HCT116 (cell line): ENCODE results near the gene KIAA2012. TPM values are rescaled to one million over a fixed set of nuclear protein-coding genes. Genes with fewer than 3 reads are reported as not detected.

Experiments used
- ATAC-seq: fragments of 200-7000 bp; cut with Tn5 transposase; 2 replicates; pipeline ENCODE4 v1.9.1; 2020; ENCODE audit warnings: mild to moderate bottlenecking, moderate library complexity
- BruUV-seq: library from RNA; stranded (reverse); fragments of 400-500 nt; replicated peaks from 2 replicates; lab custom pipeline; 2021; lab: Mats Ljungman, UMichigan
- CTCF ChIA-PET: fragments of 300-600 bp; sonication (Branson Sonifier 250); formaldehyde crosslinking; loops from one replicate; lab custom pipeline; 2021; ENCODE audit warnings: antibody characterized with exemption; lab: Charles Lee
- POLR2A ChIA-PET: fragments of 300-600, 350-600 bp; sonication (Branson Sonifier 250); formaldehyde crosslinking; loops from one replicate; lab custom pipeline; 2021; ENCODE audit warnings: antibody characterized with exemption; lab: Charles Lee
- RAD21 ChIA-PET, 2 experiments: fragments of 300-600 bp; sonication (Branson Sonifier 250); formaldehyde crosslinking; loops; one replicate each; lab custom pipeline; 2023; ENCODE audit warnings: low total read pairs in 2 of 2; ENCODE audit not compliant: uncharacterized antibody in 2 of 2, unreplicated experiment in 2 of 2, low non-redundant PET in 1 of 2; lab: Charles Lee
- DNase-seq: peaks from one replicate; pipeline ENCODE4 v3.0.0-alpha.2; 2010; ENCODE audit warnings: low read depth, low spot score
- H2AFZ ChIP-seq: fragments of 200-600 bp; shearing (Covaris generic), sonication (generic); 2 replicates; pipeline ENCODE4 v1.6.1; 2017; ENCODE audit warnings: low read depth, mixed run types, mixed read lengths, antibody characterized with exemption, low read length; ENCODE audit not compliant: poor library complexity, severe bottlenecking
- H3K27ac ChIP-seq: 2 replicates; pipeline ENCODE4 v1.5.1; 2012; ENCODE audit warnings: low read depth, low read length
- H3K27me3 ChIP-seq: fragments of 200-600 bp; sonication (generic); 2 replicates; pipeline ENCODE4 v1.6.1; 2016; ENCODE audit warnings: mixed run types, low read length, mixed read lengths; ENCODE audit not compliant: insufficient read depth
- H3K36me3 ChIP-seq, 2 experiments: fragments of 200-500 bp in 1 of 2; fragments of 200-600 bp in 1 of 2; sonication (Bioruptor generic) in 1 of 2; sonication (generic) in 1 of 2; 2 replicates each; pipeline versions ENCODE4 v1.5.1 to v1.6.1; 2014 to 2016; ENCODE audit warnings: low read length in 2 of 2, inconsistent platforms in 1 of 2, mixed read lengths in 1 of 2, mixed run types in 1 of 2; ENCODE audit not compliant: insufficient read depth in 2 of 2, control insufficient read depth in 1 of 2
- H3K4me1 ChIP-seq, 2 experiments: fragments of 200-600 bp in 1 of 2; sonication (generic) in 1 of 2; 2 replicates each; pipeline versions ENCODE4 v1.5.1 to v1.6.1; 2012 to 2017; ENCODE audit warnings: low read length in 2 of 2, inconsistent platforms in 1 of 2, mild to moderate bottlenecking in 1 of 2, mixed read lengths in 1 of 2, mixed run types in 1 of 2, moderate library complexity in 1 of 2; ENCODE audit not compliant: insufficient read depth in 2 of 2, control insufficient read depth in 1 of 2
- H3K4me2 ChIP-seq: fragments of 200-600 bp; sonication (generic); 2 replicates; pipeline ENCODE4 v1.6.1; 2017; ENCODE audit warnings: mixed run types, low read length, mixed read lengths
- H3K4me3 ChIP-seq, 2 experiments: fragments of 200-600 bp in 1 of 2; sonication (generic) in 1 of 2; replicated peaks in 1 of 2; 2 replicates each; pipeline ENCODE4 v1.5.1; 2011 to 2016; ENCODE audit warnings: low read length in 2 of 2, control low read depth in 1 of 2, low read depth in 1 of 2, mild to moderate bottlenecking in 1 of 2, mixed read lengths in 1 of 2, mixed run types in 1 of 2
- H3K79me2 ChIP-seq: fragments of 200-600 bp; sonication (generic); 2 replicates; pipeline ENCODE4 v1.6.1; 2017; ENCODE audit warnings: mild to moderate bottlenecking, mixed run types, low read length, moderate library complexity, mixed read lengths; ENCODE audit not compliant: insufficient read depth
- H3K9ac ChIP-seq: fragments of 200-600 bp; sonication (generic); 2 replicates; pipeline ENCODE4 v1.6.1; 2016; ENCODE audit warnings: low read length, mixed read lengths
- H3K9me2 ChIP-seq: fragments of 200-600 bp; sonication (generic), shearing (Covaris generic); 2 replicates; pipeline ENCODE4 v1.6.1; 2017; ENCODE audit warnings: mixed run types, mild to moderate bottlenecking, moderate library complexity; ENCODE audit not compliant: insufficient read depth
- H3K9me3 ChIP-seq, 2 experiments: fragments of 200-500 bp in 1 of 2; fragments of 200-600 bp in 1 of 2; sonication (Bioruptor generic) in 1 of 2; sonication (generic) in 1 of 2; 2 replicates each; pipeline ENCODE4 v1.6.1; 2014 to 2017; ENCODE audit warnings: low read length in 2 of 2, mixed read lengths in 2 of 2, inconsistent platforms in 1 of 2, low read depth in 1 of 2, mild to moderate bottlenecking in 1 of 2, mixed run types in 1 of 2, moderate library complexity in 1 of 2; ENCODE audit not compliant: control insufficient read depth in 1 of 2, insufficient read depth in 1 of 2
- H4K20me1 ChIP-seq: fragments of 200-600 bp; sonication (generic), shearing (Covaris generic); 2 replicates; pipeline ENCODE4 v1.6.1; 2017; ENCODE audit warnings: mixed run types, mild to moderate bottlenecking, moderate library complexity; ENCODE audit not compliant: insufficient read depth
- ELF1 ChIP-seq: IDR thresholded peaks from 2 replicates; pipeline ENCODE4 v1.6.1; 2012; ENCODE audit warnings: low read depth, borderline replicate concordance
- MAX ChIP-seq: IDR thresholded peaks from 2 replicates; pipeline ENCODE4 v1.6.1; 2012
- POLR2A ChIP-seq: IDR thresholded peaks from 2 replicates; pipeline ENCODE4 v1.7.0; 2011; ENCODE audit warnings: borderline replicate concordance; ENCODE audit not compliant: insufficient read depth, insufficient read length; ENCODE audit errors: extremely low read depth
- RAD21 ChIP-seq: IDR thresholded peaks from 2 replicates; pipeline ENCODE4 v1.6.1; 2012; ENCODE audit warnings: low read depth, mild to moderate bottlenecking
- SIN3A ChIP-seq: IDR thresholded peaks from 2 replicates; pipeline ENCODE4 v1.6.1; 2012; ENCODE audit warnings: low read depth
- SP1 ChIP-seq: IDR thresholded peaks from 2 replicates; pipeline ENCODE4 v1.6.1; 2012; ENCODE audit warnings: low read depth
- SRF ChIP-seq: IDR thresholded peaks from 2 replicates; pipeline ENCODE4 v1.6.1; 2012; ENCODE audit warnings: low read depth
- TCF7L2 ChIP-seq: IDR thresholded peaks from 2 replicates; pipeline ENCODE4 v1.7.0; 2011; ENCODE audit warnings: borderline replicate concordance, inconsistent platforms; ENCODE audit not compliant: insufficient read depth, insufficient read length; ENCODE audit errors: extremely low read depth
- YY1 ChIP-seq: IDR thresholded peaks from 2 replicates; pipeline ENCODE4 v1.6.1; 2011; ENCODE audit warnings: low read length, low read depth, moderate library complexity, mild to moderate bottlenecking; ENCODE audit not compliant: insufficient replicate concordance; ENCODE audit errors: extremely low read depth
- ZFX ChIP-seq: fragments of 450-650 bp; IDR thresholded peaks from 2 replicates; pipeline ENCODE4 v1.6.1; 2017
- intact Hi-C: fragments of 100-400 bp; cut with micrococcal nuclease; formaldehyde crosslinking; loops from 2 replicates; pipeline ENCODE4 v1.10.0; 2022
- total RNA-seq: library from RNA; stranded (reverse); gene quantifications from one replicate; pipeline ENCODE4 v1.2.1, GENCODE V29; 2021; ENCODE audit not compliant: unreplicated experiment
- TF ChIP-seq, protein P1 (sequence below): IDR thresholded peaks from 2 replicates; pipeline ENCODE4 v1.6.1; 2011; ENCODE audit warnings: mild to moderate bottlenecking, low read length, moderate library complexity; ENCODE audit not compliant: insufficient replicate concordance; ENCODE audit errors: extremely low read depth
- TF ChIP-seq, protein P2 (sequence below): IDR thresholded peaks from 2 replicates; pipeline ENCODE4 v1.6.1; 2012
- TF ChIP-seq, protein P3 (sequence below), 3 experiments: fragments of 200-600 bp in 1 of 3; sonication (generic) in 1 of 3; IDR thresholded peaks in 2 of 3; conservative IDR thresholded peaks in 1 of 3; 2 replicates each; pipeline ENCODE4 v1.5.1; 2012 to 2017; ENCODE audit warnings: low read depth in 2 of 3, low read length in 2 of 3, antibody characterized with exemption in 1 of 3, borderline replicate concordance in 1 of 3, control low read depth in 1 of 3, mild to moderate bottlenecking in 1 of 3, mixed read lengths in 1 of 3, mixed run types in 1 of 3, moderate library complexity in 1 of 3; ENCODE audit not compliant: insufficient read depth in 1 of 3

The KIAA2012 gene
- total RNA-seq, 1 experiment from 2014 or later, result not detected

- TF ChIP-seq, protein P1, sequence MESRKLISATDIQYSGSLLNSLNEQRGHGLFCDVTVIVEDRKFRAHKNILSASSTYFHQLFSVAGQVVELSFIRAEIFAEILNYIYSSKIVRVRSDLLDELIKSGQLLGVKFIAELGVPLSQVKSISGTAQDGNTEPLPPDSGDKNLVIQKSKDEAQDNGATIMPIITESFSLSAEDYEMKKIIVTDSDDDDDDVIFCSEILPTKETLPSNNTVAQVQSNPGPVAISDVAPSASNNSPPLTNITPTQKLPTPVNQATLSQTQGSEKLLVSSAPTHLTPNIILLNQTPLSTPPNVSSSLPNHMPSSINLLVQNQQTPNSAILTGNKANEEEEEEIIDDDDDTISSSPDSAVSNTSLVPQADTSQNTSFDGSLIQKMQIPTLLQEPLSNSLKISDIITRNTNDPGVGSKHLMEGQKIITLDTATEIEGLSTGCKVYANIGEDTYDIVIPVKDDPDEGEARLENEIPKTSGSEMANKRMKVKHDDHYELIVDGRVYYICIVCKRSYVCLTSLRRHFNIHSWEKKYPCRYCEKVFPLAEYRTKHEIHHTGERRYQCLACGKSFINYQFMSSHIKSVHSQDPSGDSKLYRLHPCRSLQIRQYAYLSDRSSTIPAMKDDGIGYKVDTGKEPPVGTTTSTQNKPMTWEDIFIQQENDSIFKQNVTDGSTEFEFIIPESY, result no peak
- TF ChIP-seq TCF7L2, result no peak
These were observed 50.1 kb downstream of the KIAA2012 start (continued) for GRCh38 chr2:202122980-202123720.

- Histone ChIP-seq H3K79me2 (no peaks in the 10 kb centered on the region), H3K9me2 (no peaks in the 10 kb centered on the region), H4K20me1 (no peaks in the 10 kb centered on the region), H2AFZ (no peak overlapping the region), H3K9ac (no peak overlapping the region), H3K27me3 (no peaks in the 10 kb centered on the region), H3K9me3 (no peaks in the 10 kb centered on the region), H3K36me3 (no peaks in the 10 kb centered on the region), H3K4me1 (no peaks in the 10 kb centered on the region), H3K4me2 (no peak overlapping the region), H3K4me3 (no peak overlapping the region), H3K27ac (no peak overlapping the region)
- POLR2A ChIA-PET, result no interaction called here
- intact Hi-C loops, result no loop called here
- DNase-seq, result no peak
- BruUV-seq, result no TSS peak
- no peak for TF ChIP-seq SP1
- no peak for TF ChIP-seq ELF1
- TF ChIP-seq, protein P2, sequence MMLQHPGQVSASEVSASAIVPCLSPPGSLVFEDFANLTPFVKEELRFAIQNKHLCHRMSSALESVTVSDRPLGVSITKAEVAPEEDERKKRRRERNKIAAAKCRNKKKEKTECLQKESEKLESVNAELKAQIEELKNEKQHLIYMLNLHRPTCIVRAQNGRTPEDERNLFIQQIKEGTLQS, result no peak
- no peak for TF ChIP-seq YY1
- no peak for TF ChIP-seq RAD21
- TF ChIP-seq SRF, result no peak
- TF ChIP-seq TCF7L2, result no peak
- TF ChIP-seq POLR2A, result no peak
- no peak for TF ChIP-seq MAX
- TF ChIP-seq, protein P1, result no peak
- no peak for TF ChIP-seq SIN3A
- TF ChIP-seq, protein P3, sequence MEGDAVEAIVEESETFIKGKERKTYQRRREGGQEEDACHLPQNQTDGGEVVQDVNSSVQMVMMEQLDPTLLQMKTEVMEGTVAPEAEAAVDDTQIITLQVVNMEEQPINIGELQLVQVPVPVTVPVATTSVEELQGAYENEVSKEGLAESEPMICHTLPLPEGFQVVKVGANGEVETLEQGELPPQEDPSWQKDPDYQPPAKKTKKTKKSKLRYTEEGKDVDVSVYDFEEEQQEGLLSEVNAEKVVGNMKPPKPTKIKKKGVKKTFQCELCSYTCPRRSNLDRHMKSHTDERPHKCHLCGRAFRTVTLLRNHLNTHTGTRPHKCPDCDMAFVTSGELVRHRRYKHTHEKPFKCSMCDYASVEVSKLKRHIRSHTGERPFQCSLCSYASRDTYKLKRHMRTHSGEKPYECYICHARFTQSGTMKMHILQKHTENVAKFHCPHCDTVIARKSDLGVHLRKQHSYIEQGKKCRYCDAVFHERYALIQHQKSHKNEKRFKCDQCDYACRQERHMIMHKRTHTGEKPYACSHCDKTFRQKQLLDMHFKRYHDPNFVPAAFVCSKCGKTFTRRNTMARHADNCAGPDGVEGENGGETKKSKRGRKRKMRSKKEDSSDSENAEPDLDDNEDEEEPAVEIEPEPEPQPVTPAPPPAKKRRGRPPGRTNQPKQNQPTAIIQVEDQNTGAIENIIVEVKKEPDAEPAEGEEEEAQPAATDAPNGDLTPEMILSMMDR (IDR thresholded peaks at IDR 0.05 in 2 of 3, conservative IDR thresholded peaks at IDR 0.05 in 1 of 3; ENCODE audit: borderline replicate concordance in 1 of 3, insufficient read depth in 1 of 3, low read depth in 2 of 3, low read length in 2 of 3), result no peak
- TF ChIP-seq ZFX, result no peak
- CTCF ChIA-PET, result no interaction called here
- no peak for ATAC-seq
- RAD21 ChIA-PET, result no interaction called here
These were observed 51.2 kb downstream of the KIAA2012 start for GRCh38 chr2:202124286-202124685.
